ENCODE data around the gene GRIK3.

- no peak for TF ChIP-seq CTCF (IDR thresholded peaks at IDR 0.05)
- TF ChIP-seq POLR2A (IDR thresholded peaks at IDR 0.05) = no peak
Measured at GRCh38 chr1:36905941-36906340, 128.4 kb downstream of the GRIK3 start.
